Ascending aorta (tissue), 2 donors: ENCODE measurements around the gene SLC44A3. TPM values are rescaled to one million over a fixed set of nuclear protein-coding genes. Genes with fewer than 3 reads are reported as not detected.

Experiments used
- DNase-seq, 2 donors: peaks; one replicate each; pipeline ENCODE4 v3.0.0-alpha.2; 2019; ENCODE audit warnings: low spot score in 2 of 2
- H3K27ac ChIP-seq, 2 donors: fragments of 200-600 bp; sonication (generic); one replicate each; pipeline ENCODE4 v1.5.1; 2016 to 2017; ENCODE audit warnings: mild to moderate bottlenecking in 1 of 2
- H3K27me3 ChIP-seq: fragments of 200-600 bp; sonication (generic); one replicate; pipeline ENCODE4 v1.5.1; 2017
- H3K36me3 ChIP-seq, 2 donors: fragments of 200-600 bp; sonication (generic); one replicate each; pipeline ENCODE4 v1.5.1; 2016
- H3K4me1 ChIP-seq, 2 donors: fragments of 200-600 bp; sonication (generic); one replicate each; pipeline ENCODE4 v1.5.1; 2016 to 2017; ENCODE audit warnings: mild to moderate bottlenecking in 1 of 2
- H3K4me3 ChIP-seq, 2 donors: fragments of 200-600 bp; sonication (generic); one replicate each; pipeline ENCODE4 v1.5.1; 2016 to 2017; ENCODE audit warnings: mild to moderate bottlenecking in 1 of 2
- H3K9me3 ChIP-seq, 2 donors: fragments of 200-600 bp; sonication (generic); one replicate each; pipeline ENCODE4 v1.5.1; 2016
- intact Hi-C: fragments of 100-400 bp; cut with DNase I; formaldehyde crosslinking; loops from one replicate; pipeline ENCODE4 v1.15.1; 2023
- total RNA-seq: library from RNA; depleted of rRNA; stranded (reverse); fragments of >200 nt; gene quantifications from one replicate; pipeline ENCODE4 v1.1.0, GENCODE V29; 2016
- TF ChIP-seq, protein P1 (sequence below), 3 experiments: fragments of 200-600 bp in 2 of 3; fragments of 450-650 bp in 1 of 3; sonication (generic) in 2 of 3; IDR thresholded peaks; one replicate each; pipeline ENCODE4 v1.5.1; 2016 to 2019; ENCODE audit warnings: antibody characterized with exemption in 3 of 3, mild to moderate bottlenecking in 1 of 3, moderate library complexity in 1 of 3

The SLC44A3 gene
- total RNA-seq, 1 donor from 2014 or later, result not detected

DNA sequence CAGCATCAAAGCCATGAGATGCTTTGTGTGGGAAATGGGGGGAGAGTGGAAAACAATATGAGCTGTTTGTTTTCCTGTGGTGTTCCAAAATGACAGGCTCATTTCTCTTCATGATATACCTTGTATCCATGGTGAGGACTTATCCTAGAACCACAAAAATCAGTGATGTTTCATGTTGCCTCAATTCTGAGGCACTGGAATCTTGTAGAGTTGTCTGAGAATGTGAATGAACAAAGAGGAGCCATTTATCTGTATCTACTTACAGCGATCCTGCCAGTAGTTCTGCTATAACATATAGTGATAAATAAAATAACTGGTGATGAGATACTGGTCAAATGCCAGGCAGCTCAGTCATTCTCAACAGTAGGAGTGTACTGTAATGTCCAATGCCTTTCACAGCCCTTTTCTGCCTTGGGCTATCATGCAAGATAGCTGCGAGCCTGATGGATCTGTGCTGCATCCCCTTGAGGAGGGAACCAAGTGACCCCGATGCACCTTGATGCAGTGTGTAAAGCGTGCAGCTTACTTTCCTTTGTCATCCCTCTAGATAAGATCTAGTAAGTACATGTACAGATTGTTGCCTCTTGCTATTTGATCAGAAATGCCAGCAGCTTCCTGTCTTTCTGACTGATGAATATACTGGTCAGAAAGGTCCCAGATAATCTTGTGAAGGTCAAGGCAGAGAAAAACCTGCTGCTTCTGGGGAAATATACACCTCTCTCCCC lies 52.8 kb downstream of the SLC44A3 start:
- no peak overlapping the region for H3K4me3 ChIP-seq
- TF ChIP-seq, protein P1, sequence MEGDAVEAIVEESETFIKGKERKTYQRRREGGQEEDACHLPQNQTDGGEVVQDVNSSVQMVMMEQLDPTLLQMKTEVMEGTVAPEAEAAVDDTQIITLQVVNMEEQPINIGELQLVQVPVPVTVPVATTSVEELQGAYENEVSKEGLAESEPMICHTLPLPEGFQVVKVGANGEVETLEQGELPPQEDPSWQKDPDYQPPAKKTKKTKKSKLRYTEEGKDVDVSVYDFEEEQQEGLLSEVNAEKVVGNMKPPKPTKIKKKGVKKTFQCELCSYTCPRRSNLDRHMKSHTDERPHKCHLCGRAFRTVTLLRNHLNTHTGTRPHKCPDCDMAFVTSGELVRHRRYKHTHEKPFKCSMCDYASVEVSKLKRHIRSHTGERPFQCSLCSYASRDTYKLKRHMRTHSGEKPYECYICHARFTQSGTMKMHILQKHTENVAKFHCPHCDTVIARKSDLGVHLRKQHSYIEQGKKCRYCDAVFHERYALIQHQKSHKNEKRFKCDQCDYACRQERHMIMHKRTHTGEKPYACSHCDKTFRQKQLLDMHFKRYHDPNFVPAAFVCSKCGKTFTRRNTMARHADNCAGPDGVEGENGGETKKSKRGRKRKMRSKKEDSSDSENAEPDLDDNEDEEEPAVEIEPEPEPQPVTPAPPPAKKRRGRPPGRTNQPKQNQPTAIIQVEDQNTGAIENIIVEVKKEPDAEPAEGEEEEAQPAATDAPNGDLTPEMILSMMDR (IDR thresholded peaks at IDR 0.05), result no peak
- H3K27me3 ChIP-seq, result no peaks in the 10 kb centered on the region
- H3K9me3 ChIP-seq, result no peaks in the 10 kb centered on the region
- H3K27ac ChIP-seq, result no peak overlapping the region
- H3K4me1 ChIP-seq, result no peaks in the 10 kb centered on the region
- intact Hi-C loops, result no loop called here
- no peak for DNase-seq
- H3K36me3 ChIP-seq, result no peaks in the 10 kb centered on the region

DNA sequence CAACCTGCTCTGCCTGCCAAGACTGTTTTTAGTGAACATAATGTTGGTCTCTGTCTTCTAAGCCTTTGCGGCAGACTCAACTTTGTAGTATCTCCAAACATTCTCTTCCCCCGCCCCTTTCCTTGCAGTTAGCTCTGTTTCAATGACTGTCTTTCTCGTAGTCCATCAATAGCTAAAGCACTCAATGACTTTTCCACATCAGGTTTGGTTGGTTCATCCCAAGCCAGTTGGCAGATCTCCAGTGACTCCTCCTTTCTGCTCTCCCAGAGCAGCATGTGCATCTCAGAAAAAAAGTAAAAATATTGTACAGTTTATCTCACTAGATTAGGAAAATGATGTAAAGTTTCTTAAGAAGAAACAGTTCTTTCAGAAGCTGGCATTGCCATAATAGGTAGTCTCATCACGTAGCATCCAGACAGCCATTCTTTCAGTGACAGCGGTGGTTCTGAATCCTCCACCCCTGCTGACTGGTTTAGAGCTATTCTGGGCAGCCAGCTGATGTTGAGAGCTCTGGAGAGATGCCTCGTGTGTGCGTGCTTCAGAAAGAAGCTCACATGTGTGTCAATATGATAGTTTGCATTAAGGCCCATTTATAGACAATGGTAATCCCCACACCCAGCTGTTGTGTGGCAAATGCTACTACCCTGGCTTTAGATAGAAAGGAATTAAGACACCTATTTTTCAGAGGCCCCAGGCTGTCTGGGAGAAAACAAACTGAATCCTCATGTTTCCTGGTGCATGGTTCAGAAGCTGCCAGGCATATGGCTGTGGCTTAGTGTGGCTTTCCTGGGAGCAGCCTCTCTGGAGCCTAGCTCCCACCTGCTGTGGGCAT lies 53.6 kb downstream of the SLC44A3 start:
- H3K27me3 ChIP-seq, result no peaks in the 10 kb centered on the region
- intact Hi-C loops, result no loop called here
- DNase-seq, result no peak
- H3K4me3 ChIP-seq, result no peak overlapping the region
- H3K36me3 ChIP-seq, result no peaks in the 10 kb centered on the region
- no peaks in the 10 kb centered on the region for H3K9me3 ChIP-seq
- no peak overlapping the region for H3K27ac ChIP-seq
- TF ChIP-seq, protein P1 (IDR thresholded peaks at IDR 0.05), result no peak
- H3K4me1 ChIP-seq, result no peaks in the 10 kb centered on the region

DNA sequence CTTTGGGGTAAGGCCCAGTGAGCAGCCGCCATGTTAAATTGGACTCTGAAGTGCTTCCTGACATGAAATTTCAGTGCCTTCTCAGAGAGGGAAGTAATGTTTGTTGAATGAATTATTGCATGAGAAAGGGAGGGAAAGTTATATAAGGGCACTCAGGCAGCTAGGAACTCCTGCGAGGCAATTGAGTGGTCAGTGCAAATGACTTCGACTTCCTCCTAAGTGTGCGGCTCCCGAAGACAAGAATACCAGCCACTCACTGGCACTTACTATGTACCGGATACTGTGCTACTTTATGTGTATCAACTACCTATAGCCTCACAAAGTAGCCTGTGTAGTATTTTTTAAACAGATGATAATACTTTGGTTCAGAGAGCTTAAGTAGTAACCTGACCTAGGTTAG lies 54.3 kb downstream of the SLC44A3 start:
- no peak overlapping the region for H3K4me3 ChIP-seq
- no peaks in the 10 kb centered on the region for H3K9me3 ChIP-seq
- TF ChIP-seq, protein P1 (IDR thresholded peaks at IDR 0.05), result no peak
- H3K27me3 ChIP-seq, result no peaks in the 10 kb centered on the region
- H3K36me3 ChIP-seq, result no peaks in the 10 kb centered on the region
- H3K27ac ChIP-seq, result no peak overlapping the region
- no peaks in the 10 kb centered on the region for H3K4me1 ChIP-seq
- intact Hi-C loops, result no loop called here
- DNase-seq, result no peak

GRCh38 chr1:94875794-94876193 lies 55.6 kb downstream of the SLC44A3 start:
- Histone ChIP-seq H3K36me3 (no peaks in the 10 kb centered on the region), H3K27ac (no peak overlapping the region), H3K27me3 (no peaks in the 10 kb centered on the region), H3K4me3 (no peak overlapping the region), H3K9me3 (no peaks in the 10 kb centered on the region), H3K4me1 (no peaks in the 10 kb centered on the region)
- DNase-seq, result no peak
- intact Hi-C loops, result no loop called here
- TF ChIP-seq, protein P1 (IDR thresholded peaks at IDR 0.05), result no peak

- no peak overlapping the region for H3K27ac ChIP-seq
- TF ChIP-seq, protein P1 (IDR thresholded peaks at IDR 0.05), result no peak
- H3K4me1 ChIP-seq, result no peaks in the 10 kb centered on the region
- intact Hi-C loops, result no loop called here
- no peak overlapping the region for H3K4me3 ChIP-seq
- H3K9me3 ChIP-seq, result no peaks in the 10 kb centered on the region
- H3K36me3 ChIP-seq, result no peaks in the 10 kb centered on the region
- no peak for DNase-seq
- H3K27me3 ChIP-seq, result no peaks in the 10 kb centered on the region
Observed at GRCh38 chr1:94876362-94876761, 56.2 kb downstream of the SLC44A3 start.
